ENCODE measurements around the gene FCGR2B.
"Not testable (repeated sequence)": the region's sequence is repeated elsewhere in the genome, so short reads cannot be mapped to it uniquely, and the experiment has no call there.

Gene FCGR2B

GRCh38 chr1:161644855-161645254 is 18.1 kb upstream of the FCGR2B start:
- not testable (repeated sequence) for H3K27ac ChIP-seq

- not testable (repeated sequence) for H3K27ac ChIP-seq
- TF ChIP-seq, protein P1, sequence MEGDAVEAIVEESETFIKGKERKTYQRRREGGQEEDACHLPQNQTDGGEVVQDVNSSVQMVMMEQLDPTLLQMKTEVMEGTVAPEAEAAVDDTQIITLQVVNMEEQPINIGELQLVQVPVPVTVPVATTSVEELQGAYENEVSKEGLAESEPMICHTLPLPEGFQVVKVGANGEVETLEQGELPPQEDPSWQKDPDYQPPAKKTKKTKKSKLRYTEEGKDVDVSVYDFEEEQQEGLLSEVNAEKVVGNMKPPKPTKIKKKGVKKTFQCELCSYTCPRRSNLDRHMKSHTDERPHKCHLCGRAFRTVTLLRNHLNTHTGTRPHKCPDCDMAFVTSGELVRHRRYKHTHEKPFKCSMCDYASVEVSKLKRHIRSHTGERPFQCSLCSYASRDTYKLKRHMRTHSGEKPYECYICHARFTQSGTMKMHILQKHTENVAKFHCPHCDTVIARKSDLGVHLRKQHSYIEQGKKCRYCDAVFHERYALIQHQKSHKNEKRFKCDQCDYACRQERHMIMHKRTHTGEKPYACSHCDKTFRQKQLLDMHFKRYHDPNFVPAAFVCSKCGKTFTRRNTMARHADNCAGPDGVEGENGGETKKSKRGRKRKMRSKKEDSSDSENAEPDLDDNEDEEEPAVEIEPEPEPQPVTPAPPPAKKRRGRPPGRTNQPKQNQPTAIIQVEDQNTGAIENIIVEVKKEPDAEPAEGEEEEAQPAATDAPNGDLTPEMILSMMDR (conservative IDR thresholded peaks at IDR 0.05): peak; percentile 67
Measured at GRCh38 chr1:161647507-161648360, 15.2 kb upstream of the FCGR2B start.

DNA sequence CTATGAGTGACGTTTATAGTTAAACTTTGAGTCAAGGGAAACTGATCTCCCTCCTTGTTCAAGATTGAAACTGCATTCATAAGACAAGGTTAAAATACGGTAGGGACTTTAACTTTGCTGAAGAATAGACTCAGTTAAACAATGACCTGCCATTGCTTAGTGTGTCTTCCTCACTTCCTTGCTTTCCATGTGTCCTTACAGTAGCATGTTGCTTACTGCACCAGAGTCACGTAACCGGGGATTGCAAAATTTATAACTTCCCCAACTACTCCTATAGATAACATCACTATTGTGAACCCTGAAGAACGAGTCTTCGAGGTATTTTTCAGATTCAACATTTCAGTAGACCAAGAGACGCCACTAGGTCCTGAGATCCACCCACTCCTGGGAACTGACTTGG is 9.4 kb upstream of the FCGR2B start:
- H3K27ac ChIP-seq: not testable (repeated sequence)

DNA sequence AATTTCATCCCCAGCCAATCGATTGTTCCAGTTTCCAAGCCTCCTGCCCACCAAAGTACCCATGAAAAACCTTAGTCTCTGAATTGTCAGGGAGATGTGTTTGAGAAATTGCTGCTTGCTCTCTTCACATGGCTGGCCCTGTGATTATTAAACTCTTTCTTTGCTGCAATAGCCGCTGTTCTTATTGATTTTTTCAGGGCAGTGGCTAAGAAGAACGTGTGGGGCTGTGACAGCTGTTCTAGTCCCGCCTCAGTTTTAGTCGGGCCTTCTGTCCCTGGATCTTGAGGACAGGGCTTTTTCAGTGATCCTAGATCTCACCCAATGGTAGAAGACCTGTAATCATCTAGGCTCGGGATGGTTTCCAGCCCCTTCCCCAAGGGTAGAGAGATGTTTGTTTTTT is 9.0 kb upstream of the FCGR2B start:
- H3K27ac ChIP-seq: not testable (repeated sequence)

DNA sequence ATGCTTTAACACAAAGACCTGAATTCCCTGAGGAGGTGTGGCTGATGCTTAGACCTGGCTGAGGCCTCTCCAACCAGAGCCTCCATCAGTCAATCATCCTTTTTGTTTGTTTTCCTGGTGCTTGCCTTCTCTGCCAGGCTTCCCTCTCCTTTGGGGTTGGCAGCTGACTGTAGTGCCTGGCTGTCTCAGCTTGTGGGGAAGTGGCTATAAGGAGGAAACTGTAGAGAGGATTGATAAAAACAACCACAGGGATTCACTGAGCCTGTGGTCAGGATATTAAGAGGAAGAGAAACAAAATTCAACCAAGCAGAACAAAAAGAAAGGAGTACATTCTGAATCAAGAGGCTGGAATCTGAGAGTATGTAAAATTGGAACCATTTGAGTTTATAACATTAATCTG is 4.4 kb upstream of the FCGR2B start:
- not testable (repeated sequence) for H3K27ac ChIP-seq

DNA sequence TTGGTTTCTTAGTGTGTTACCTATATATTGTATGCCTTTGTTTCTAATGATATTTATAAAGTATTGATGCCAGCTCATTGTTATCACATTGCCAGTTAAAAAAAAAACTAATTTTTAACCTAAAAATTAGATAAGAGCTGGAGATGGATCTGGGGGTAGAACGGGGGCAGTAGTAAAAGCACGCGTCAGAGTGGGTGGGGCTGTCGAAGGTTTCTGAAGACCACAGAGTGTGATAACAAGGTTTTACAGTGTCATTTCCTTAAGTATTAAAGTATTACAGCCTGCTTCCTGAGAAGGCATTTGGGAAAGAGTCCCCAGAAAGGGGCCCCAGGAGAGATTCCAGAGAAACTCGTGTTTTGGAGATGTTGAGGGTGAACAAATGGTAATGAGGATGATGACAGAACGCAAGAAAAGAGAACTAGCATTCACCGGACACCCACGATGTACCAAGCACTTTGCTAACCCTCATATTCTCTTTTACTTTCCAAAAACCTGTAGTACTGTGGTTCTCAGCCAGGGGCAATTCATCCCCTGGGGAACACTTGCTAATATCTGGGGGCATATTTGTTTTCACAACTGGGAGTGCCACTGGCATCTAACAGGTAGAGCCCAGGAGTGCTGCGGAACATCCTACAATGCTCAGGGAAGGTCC is 1.2 kb upstream of the FCGR2B start:
- not testable (repeated sequence) for H3K27ac ChIP-seq

DNA sequence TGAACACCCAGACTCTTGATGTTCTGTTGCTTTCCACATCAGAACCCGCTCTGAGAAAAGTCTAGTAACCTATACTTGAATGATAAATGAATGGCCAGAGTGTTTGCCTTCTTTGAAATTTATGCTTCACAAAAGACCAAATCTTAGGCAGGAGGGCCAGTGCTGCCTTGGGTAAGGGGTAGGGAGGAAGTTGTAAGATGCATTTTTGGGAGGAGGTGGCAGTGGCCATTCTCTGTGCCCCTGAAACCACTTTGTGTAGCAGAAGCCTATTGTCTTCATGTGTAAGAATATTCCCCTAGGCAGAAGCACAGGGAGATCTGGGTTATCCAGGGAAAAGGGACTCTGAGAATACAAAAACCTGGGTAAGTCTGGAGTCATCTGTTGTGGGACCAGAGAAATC is 626 bp downstream of the FCGR2B start:
- not testable (repeated sequence) for H3K27ac ChIP-seq

- H3K27ac ChIP-seq: not testable (repeated sequence)
Measured at GRCh38 chr1:161664689-161665088, 1.7 kb downstream of the FCGR2B start.

- not testable (repeated sequence) for H3K27ac ChIP-seq
Measured at GRCh38 chr1:161671045-161672020, 8.4 kb downstream of the FCGR2B start.

DNA sequence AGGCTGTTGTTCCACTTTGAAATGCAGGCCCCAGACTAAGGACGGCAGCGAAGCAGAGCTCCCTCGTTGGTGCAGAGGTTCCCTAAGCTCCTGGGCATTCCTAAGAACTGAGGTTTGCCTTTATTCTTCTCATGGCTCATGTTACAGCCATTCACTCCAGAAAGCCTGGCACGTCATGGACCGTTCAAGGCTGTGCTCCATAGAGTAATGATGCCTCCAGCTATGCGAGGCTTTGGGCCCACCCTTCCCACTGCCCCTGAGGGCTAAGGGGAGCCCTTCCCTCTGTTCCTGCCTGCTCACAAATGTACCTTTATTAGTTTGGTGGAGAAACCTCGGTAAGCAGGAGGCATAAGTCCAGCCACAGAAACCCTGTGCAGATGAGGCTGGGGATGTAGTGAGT is 10.5 kb downstream of the FCGR2B start:
- H3K27ac ChIP-seq: not testable (repeated sequence)

- H3K27ac ChIP-seq: not testable (repeated sequence)
Measured at GRCh38 chr1:161674447-161674846, 11.5 kb downstream of the FCGR2B start.

DNA sequence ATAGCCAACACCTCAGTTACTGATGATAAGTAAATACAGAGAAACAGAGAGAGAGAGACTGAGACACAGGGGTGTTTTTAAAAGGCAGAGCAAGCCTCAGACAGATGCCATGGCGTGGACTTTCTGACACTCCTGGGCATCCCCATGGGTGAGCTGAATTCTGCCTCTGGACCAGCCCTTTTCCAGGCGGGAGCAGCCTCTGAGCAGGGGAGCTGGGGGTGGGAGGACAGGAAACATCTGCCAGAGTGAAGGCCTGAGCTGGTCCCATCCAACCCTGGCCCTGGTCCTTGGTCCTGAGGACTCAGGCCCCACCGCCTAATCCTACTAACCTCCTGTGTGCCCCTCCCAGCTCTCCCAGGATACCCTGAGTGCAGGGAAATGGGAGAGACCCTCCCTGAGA is 12.0 kb downstream of the FCGR2B start:
- H3K27ac ChIP-seq: not testable (repeated sequence)

GRCh38 chr1:161676441-161676840 is 13.5 kb downstream of the FCGR2B start:
- TF ChIP-seq, protein P1 (conservative IDR thresholded peaks at IDR 0.05): no peak
- no peak overlapping the region for H3K27ac ChIP-seq
